Mesodermal cell (in vitro differentiated cells): ENCODE results near the gene CD247.

ENCODE experiments used
- H3K27ac ChIP-seq: 2 replicates; pipeline ENCODE4 v1.7.0; 2013; ENCODE audit warnings: mild to moderate bottlenecking, low read depth, low read length, moderate library complexity; ENCODE audit not compliant: severe bottlenecking
- H3K36me3 ChIP-seq: 2 replicates; pipeline ENCODE4 v1.7.1; 2013; ENCODE audit warnings: mild to moderate bottlenecking, low read length, moderate library complexity; ENCODE audit not compliant: control insufficient read depth, insufficient read depth
- H3K4me1 ChIP-seq: one replicate; pipeline ENCODE4 v1.7.1; 2013; ENCODE audit warnings: mild to moderate bottlenecking, low read length; ENCODE audit not compliant: insufficient read depth, control insufficient read depth, poor library complexity, severe bottlenecking
- H3K4me3 ChIP-seq: 2 replicates; pipeline ENCODE4 v1.7.0; 2013; ENCODE audit warnings: low read length, control low read depth, mild to moderate bottlenecking; ENCODE audit not compliant: insufficient read depth, poor library complexity, severe bottlenecking; ENCODE audit errors: extremely low read depth
- H3K9me3 ChIP-seq: 2 replicates; pipeline ENCODE4 v1.7.1; 2013; ENCODE audit warnings: mild to moderate bottlenecking, low read length, moderate library complexity; ENCODE audit not compliant: control insufficient read depth
- WGBS, 2 experiments: methylation state at CpG; one replicate each; pipeline ENCODE4 v1.1.5; 2013; ENCODE audit warnings: missing lambda C conversion rate in 2 of 2; ENCODE audit not compliant: insufficient coverage in 2 of 2; 5-methylcytosine and 5-hydroxymethylcytosine counted together

Gene CD247

DNA sequence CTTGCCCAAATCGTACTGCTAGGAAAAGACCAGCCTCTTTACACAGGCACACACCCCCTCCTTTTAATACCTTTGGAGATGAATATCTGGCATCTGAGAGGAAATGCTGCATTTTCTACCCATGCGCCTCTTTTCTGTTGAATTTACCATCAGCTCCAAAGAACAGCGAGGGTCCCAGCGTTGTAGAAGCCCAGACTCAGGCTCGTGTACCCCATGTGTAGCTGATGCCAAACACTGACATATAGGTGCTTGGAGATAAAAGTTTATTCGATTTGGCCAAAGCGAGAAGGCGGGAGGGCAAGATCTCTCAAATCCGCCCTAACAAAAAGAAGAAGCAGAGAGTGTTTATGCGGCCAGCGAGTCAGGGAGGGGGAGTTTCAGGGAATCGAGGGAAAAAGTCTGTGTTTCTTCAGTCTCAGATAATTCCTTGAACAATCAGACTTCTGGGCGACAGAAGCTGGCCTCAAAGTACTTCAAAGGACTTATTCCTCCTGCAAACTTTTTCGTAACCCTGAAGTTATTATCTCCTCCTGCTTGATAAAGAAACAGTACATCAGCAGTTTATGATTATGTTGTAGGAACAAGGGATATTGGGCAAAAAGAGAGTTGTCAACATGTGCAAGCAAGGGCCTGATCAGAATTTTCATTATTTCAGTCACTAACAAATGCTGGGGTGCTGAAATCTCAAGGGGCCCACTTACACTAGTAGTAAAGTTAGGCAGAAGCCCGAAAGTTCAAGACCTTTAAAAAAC, 35.9 kb upstream of the CD247 start:
- Histone ChIP-seq H3K4me1 (peaks cover 5% of the 10 kb centered on the region), H3K27ac (peak overlapping the region; percentile 85), H3K4me3 (peak overlapping the region; percentile 64), H3K9me3 (no peaks in the 10 kb centered on the region), H3K36me3 (no peaks in the 10 kb centered on the region)
- WGBS, 2 experiments = 6 to 14% methylated on average over 8 to 9 of the region's 15 CpGs

DNA sequence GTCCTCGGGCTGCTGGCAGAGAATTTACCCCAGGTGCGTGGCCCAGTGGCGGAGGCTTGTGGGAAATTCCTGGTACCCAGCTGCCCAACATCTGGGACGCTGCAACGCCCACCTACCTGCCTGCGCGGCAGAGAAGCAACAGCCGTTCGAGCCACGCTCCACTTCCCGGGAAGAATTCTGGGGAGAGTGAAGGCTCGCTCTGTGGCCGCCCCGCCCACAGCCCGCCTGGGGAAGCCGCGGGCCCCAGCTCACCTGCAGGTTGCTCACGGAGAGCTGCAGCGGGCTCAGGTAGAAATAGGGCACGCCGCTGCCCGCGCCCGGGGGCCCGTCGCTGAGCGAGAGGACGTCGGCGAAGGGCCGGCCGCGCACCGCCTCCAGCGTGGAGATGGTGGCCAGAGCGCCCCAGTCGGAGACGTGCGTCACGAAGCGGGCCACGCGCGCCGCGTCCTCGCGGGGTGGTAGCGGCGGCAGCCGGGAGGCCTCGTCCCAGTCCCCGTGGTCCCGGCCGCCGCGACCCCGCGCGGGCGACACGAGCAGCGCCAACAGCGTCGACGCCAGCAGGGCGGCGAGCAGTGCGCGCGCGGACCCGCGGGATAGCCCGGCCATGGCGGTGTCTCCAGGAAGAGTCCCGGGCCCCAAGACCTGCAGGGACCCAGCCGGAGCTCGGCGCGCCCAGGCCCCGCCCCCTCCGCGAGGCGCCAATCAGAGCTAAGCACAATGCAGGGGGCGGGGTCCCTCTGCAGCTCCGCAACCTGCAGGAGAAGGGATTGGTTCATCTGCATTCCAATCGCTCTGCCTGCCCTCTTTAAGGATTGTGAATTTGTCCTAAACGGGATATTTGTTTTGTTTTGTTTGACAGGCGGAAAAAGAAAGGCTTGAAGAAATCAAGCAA, 35.1 kb upstream of the CD247 start, which contains the start of gene CREG1:
Gene CREG1 (minus strand): TSS at position 627 of the 892 bp plus-strand sequence.
- no peaks in the 10 kb centered on the region for H3K36me3 ChIP-seq
- no peaks in the 10 kb centered on the region for H3K9me3 ChIP-seq
- H3K27ac ChIP-seq = peak within 1 kb of the TSS; percentile 85
- WGBS, 2 experiments = 3% methylated on average over 38 to 62 of the region's 90 CpGs
- peaks cover 5% of the 10 kb centered on the region for H3K4me1 ChIP-seq
- peak within 1 kb of the TSS; percentile 64 for H3K4me3 ChIP-seq

DNA sequence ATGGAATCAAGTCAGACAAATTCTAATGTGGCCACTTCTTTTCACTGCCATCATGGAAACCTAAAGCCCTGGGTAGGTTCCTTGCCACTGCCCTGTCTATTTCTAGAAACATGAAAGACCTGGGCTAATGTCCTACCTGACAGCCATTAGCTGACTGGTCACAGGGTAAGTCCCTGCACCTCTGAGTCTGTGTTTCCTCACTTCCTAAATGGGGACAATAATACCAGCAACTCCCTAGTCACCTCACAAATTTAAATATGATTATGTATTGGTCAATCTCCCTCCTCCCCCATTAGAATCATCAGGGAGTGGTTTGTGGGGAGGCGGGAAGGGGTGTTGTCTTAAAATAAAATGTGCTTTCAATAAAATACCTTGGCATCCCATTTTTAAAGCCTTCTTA, 33.0 kb upstream of the CD247 start:
- WGBS, 2 experiments = no CpG with 5 or more reads among the region's 1 CpG
- H3K27ac ChIP-seq = no peak overlapping the region

DNA sequence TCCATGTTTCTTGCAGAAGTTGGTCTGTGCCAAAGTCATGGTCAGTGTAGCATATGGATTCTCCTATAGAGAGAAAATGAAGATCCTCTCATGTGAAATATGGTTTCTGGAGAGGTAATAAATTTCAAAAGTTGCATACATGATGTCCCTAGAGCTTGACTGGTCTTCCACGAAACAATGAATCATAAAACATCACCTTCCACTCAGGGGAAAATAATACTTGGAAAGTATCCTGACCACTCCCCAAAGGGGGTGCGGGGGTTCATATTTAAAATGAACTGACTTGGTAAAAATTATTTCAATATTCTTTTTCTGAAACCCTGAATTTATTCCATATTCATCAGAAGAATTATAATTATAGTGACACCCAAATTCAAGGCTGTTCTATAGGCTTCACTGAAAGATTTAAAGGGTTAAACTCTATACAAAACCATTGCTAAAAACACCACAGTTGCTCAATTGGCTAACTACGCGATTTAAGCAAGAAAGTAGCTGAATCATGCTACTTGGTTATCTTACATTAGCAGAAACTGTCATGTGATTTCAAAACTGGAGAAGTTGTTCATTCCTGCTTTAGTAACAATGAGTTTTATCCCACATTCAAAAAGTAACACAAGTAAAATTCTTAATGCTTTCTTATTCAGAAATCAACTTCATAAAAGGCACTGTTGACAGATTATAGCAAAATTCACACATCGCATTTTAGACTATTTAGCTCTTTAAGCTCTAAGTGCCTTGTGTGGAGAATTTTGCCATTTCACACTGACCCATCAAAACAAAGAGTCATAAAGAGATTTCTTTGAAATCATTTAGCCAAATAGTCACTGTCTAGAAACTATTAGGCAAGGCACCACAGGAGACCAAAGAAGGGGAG, 30.0 kb upstream of the CD247 start:
- Histone ChIP-seq H3K4me1 (no peaks in the 10 kb centered on the region), H3K9me3 (no peaks in the 10 kb centered on the region), H3K36me3 (peaks cover 25% of the 10 kb centered on the region), H3K4me3 (no peak overlapping the region), H3K27ac (no peak overlapping the region)
- WGBS, 2 experiments = 100% methylated on average over 1 to 3 of the region's 5 CpGs

More for the DNA sequence above, 33.0 kb upstream of the CD247 start:
- H3K9me3 ChIP-seq = no peaks in the 10 kb centered on the region
- H3K4me3 ChIP-seq = no peak overlapping the region
- H3K36me3 ChIP-seq = peaks cover 5% of the 10 kb centered on the region
- H3K4me1 ChIP-seq = peaks cover 5% of the 10 kb centered on the region

DNA sequence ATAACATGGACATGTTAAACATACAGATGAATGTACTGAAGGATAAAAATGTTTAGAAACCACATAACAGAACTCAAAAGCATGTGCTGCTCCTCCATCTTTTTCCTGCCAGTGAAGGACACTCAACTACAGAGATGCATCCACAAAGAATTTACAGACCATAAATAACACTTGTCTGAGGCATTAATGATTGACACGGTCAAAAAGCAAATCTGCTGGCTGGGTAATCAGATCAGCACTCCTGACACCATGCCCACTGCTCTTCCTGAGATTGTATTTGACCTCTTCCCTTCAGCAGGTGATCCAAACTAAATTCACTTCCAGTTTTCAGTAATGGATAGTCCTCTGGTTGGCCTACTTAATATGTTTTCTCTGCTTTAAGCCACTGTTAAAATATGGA, 28.6 kb upstream of the CD247 start:
- no peaks in the 10 kb centered on the region for H3K4me1 ChIP-seq
- H3K27ac ChIP-seq = no peak overlapping the region
- 78 to 100% methylated on average over 1 of the region's 1 CpG for WGBS, 2 experiments
- no peaks in the 10 kb centered on the region for H3K9me3 ChIP-seq
- H3K36me3 ChIP-seq = peaks cover 26% of the 10 kb centered on the region
- no peak overlapping the region for H3K4me3 ChIP-seq

DNA sequence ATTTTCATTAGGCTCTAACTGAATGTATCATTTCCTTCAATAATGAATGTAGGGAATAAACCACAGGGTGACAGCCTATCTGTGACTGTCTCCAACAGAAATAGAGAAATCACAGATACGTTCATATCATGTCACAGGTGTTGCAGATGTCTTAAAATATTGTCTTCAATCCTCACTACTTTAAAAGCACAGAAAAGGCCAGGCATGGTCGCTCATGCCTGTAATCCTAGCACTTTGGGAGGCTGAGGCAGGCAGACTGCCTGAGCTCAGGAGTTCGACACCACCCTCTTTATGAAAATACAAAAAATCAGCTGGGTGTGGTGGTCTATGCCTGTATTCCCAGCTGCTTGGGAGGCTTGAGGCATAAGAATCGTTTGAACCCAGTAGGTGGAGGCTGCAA, 27.0 kb upstream of the CD247 start:
- Histone ChIP-seq H3K27ac (no peak overlapping the region), H3K9me3 (no peaks in the 10 kb centered on the region), H3K4me1 (no peaks in the 10 kb centered on the region), H3K4me3 (no peak overlapping the region), H3K36me3 (peaks cover 32% of the 10 kb centered on the region)
- 50 to 100% methylated on average over 2 of the region's 4 CpGs for WGBS, 2 experiments

DNA sequence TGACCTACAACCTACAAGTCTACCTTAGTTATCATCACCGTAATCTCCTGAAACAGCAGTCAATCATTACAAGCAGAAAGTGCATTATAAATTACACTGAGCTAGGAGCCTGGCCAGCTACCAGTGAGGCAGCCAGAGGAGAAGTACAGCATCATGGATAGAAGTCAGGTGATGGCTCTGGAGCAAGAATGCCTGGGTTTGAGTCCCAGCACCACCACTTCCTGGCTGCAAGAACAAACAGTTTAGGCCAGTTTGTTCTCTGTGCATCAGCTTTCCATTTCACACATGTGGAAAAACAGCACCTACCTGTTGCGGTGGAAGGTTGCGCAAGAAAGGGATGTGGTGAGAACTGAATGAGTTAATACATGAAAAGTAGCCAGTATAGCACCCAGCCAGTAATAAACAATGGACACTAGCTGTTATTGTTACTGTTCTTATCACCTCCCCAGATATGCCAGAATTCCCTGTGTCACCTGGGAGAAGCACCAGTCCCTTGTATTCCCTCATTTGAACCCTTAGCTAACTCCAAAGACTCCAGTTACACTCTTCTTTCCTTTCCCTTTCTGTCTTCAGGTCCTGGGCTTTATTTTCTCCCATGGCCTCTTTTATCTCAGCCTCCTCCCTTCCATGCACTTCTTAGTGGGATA, 26.2 kb upstream of the CD247 start:
- Histone ChIP-seq H3K9me3 (no peaks in the 10 kb centered on the region), H3K36me3 (peaks cover 32% of the 10 kb centered on the region), H3K27ac (no peak overlapping the region), H3K4me3 (no peak overlapping the region), H3K4me1 (no peaks in the 10 kb centered on the region)
- WGBS, 2 experiments = 80% methylated on average over 1 of the region's 3 CpGs; no CpG with 5 or more reads in 1 of the 2 experiments

DNA sequence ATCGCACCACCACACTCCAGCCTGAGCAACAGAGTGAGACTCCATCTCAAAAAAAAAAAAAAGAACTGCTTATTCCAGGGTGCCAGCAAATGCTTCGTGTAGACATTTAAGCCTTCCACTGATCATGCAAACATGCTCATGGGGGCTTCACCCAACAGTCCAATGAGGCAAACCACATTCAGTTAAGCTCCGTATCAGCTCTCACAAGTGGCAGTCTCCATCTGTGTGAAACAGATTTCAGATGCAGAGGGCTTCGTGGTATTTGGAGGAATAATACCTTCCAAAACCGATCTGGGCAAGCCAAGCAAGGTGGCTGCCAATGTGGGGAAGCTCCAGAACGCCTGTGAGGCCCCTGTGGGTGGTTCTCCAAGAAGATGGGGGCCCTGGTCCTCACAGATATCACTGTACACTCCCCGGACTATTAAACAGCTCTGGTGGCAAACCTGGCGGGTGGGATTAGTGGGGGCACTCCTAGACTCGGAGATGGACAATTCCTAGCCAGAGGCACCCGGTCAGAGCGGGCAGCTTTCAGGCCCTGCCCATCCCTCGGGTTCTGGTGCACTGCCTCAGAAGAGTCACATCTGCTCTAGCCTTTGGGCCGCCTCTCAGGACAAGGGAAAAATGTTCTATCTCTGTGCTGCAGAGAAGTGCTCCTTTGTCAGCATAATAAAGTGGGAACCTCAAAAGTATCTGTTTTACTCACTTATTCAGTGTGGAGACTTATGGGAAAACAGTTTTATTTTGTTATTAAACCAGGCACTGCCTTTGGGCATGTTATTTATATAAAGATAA, 25.1 kb upstream of the CD247 start:
- H3K36me3 ChIP-seq = peaks cover 32% of the 10 kb centered on the region
- H3K4me3 ChIP-seq = no peak overlapping the region
- no peaks in the 10 kb centered on the region for H3K9me3 ChIP-seq
- no peak overlapping the region for H3K27ac ChIP-seq
- H3K4me1 ChIP-seq = no peaks in the 10 kb centered on the region
- 90 to 96% methylated on average over 10 to 12 of the region's 13 CpGs for WGBS, 2 experiments

DNA sequence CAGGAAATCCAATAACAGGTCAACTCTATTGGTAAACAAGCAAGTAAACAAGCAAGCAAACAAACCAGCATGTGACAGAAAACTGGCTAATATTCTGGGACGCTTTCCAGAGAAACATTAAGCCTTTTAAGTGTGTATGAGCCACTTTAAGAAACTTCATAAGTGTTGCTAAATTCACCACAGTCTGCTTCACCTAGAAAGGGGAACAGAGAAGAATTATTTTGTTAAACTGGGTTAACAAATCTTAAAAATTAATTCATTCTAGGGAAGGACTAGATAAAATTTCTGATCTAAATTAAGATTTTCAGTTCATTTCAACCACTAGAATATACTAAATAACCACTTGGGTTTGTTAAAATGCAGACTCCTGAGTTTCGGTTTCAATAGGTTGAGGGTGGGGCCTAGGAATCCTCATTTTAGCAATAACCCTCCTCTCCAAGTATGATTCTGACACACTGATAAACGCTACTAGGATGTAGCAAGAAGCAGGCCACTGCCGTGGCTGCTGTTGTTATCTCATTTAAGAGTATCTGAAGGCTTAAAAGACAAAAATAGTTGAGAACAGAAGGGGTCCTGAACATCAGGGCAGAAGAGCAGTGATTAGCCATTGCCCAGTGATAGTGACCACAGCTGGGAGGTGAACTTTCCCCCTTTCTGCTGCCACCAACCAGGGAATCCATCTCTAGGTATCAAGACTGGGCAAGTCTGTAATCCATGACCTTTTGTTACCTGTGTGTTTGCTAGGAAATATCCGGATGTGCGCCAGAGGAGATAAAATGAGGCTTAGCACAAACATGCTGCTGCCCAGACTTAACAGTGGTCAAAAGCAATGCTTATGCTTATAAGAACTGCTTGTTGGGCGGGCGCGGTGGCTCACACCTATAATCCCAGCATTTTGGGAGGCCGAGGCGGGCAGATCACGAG, 24.0 kb upstream of the CD247 start:
- Histone ChIP-seq H3K36me3 (peaks cover 32% of the 10 kb centered on the region), H3K9me3 (no peaks in the 10 kb centered on the region), H3K4me1 (no peaks in the 10 kb centered on the region), H3K4me3 (no peak overlapping the region), H3K27ac (no peak overlapping the region)
- 90 to 95% methylated on average over 3 of the region's 12 CpGs for WGBS, 2 experiments
